Measurements from ENCODE around the gene CD72.

DNA sequence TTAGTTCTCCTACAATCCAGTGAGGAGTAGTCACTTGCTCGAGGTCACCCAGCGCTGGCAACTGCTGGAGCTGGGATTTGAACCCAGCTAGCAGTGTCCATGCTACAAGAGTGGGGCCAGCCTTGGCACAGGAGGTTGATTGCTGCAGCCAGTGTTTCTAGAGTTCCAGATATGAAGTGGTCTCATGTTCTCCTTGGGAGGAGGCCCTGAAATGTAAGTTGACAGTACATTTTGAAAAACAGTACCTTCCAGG, 40.7 kb upstream of the CD72 start:
- TF ChIP-seq, protein P1, sequence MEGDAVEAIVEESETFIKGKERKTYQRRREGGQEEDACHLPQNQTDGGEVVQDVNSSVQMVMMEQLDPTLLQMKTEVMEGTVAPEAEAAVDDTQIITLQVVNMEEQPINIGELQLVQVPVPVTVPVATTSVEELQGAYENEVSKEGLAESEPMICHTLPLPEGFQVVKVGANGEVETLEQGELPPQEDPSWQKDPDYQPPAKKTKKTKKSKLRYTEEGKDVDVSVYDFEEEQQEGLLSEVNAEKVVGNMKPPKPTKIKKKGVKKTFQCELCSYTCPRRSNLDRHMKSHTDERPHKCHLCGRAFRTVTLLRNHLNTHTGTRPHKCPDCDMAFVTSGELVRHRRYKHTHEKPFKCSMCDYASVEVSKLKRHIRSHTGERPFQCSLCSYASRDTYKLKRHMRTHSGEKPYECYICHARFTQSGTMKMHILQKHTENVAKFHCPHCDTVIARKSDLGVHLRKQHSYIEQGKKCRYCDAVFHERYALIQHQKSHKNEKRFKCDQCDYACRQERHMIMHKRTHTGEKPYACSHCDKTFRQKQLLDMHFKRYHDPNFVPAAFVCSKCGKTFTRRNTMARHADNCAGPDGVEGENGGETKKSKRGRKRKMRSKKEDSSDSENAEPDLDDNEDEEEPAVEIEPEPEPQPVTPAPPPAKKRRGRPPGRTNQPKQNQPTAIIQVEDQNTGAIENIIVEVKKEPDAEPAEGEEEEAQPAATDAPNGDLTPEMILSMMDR (IDR thresholded peaks at IDR 0.05): no peak
- no peak for TF ChIP-seq POLR2A (IDR thresholded peaks at IDR 0.05)
